ENCODE data around the gene STK38.

The STK38 gene

GRCh38 chr6:36515844-36516243 lies 31.4 kb downstream of the STK38 start:
- no peak for TF ChIP-seq CTCF (IDR thresholded peaks at IDR 0.05; ENCODE audit: low read depth, low read length)
- DNase-seq (ENCODE audit: low read depth in 2 of 2) = no peak

DNA sequence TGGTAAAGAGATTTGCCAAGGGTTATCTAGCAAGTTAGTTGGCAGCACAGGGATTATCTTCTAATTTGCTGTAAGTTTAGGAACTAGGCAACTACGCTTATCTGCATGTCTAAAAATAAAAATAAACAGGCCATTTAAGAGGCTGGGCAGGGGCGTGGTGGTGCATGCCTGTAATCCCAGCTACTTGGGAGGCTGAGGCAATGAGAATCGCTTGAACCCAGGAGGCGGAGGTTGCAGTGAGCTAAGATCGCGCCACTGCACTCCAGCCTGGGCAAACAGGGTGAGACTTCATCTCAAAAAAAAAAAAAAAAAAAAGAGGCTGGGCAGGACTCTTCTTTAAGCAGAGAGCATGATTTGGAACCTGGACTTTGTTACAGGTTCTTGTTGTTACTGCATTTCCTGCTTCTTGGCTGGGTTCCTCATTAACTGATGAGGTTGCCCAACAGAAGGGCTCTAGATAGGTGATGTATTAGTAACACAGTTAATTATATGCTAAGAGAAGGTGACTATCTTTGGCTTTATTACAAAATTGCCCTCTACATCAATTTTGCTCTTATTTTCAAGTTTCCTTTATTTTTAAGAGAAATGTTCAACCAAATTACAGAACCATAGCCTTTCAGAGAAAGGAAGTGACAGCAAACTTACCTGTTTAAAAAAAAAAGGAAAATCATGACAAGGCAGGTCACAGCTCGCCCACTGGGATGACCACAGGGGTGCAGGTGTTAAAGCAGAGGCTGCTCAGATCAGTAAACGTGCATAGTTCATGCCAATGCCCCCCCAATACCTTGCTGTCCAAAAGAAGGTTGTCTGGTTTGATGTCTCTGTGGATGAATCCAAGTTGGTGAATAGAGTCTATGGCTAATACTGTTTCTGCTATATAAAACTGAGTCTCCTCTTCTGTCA lies 32.5 kb downstream of the STK38 start:
- H3K4me3 ChIP-seq (replicated peaks in 1 of 2; ENCODE audit: low read depth in 2 of 2, low read length in 2 of 2) = no peak overlapping the region
- no peak for DNase-seq (ENCODE audit: low read depth in 2 of 2)
- no peak for TF ChIP-seq CTCF (IDR thresholded peaks at IDR 0.05; ENCODE audit: low read depth, low read length)

More at GRCh38 chr6:36515844-36516243, 31.4 kb downstream of the STK38 start:
- H3K4me3 ChIP-seq (replicated peaks in 1 of 2; ENCODE audit: low read depth in 2 of 2, low read length in 2 of 2) = no peak overlapping the region

DNA sequence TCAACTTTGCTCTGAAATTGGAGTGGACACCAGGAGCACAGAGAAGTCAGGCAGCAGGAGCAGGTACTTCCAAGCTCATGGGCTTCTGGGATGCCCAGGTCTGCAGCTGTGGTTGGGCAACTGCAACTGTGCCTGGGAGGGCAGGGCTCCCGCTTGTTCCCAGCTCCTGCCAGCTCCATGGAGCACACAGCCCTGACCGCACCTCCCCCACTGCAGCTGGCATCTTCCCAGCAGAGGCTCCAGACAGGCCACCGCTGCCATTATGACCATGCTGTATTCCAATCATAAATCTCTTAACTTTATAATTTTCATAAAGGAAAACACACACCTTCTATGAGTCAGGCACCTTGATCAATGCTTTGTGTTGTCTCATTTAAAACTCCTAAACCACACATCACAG lies 36.9 kb downstream of the STK38 start:
- no peak for DNase-seq (ENCODE audit: low read depth in 2 of 2)
- H3K4me3 ChIP-seq (replicated peaks in 1 of 2; ENCODE audit: low read depth in 2 of 2, low read length in 2 of 2) = no peak overlapping the region
- no peak for TF ChIP-seq CTCF (IDR thresholded peaks at IDR 0.05; ENCODE audit: low read depth, low read length)

- DNase-seq (ENCODE audit: low read depth in 2 of 2) = no peak
- no peak for TF ChIP-seq CTCF (IDR thresholded peaks at IDR 0.05; ENCODE audit: low read depth, low read length)
- H3K4me3 ChIP-seq (replicated peaks in 1 of 2; ENCODE audit: low read depth in 2 of 2, low read length in 2 of 2) = no peak overlapping the region
Observed at GRCh38 chr6:36508532-36508931, 38.7 kb downstream of the STK38 start.

- DNase-seq (ENCODE audit: low read depth in 2 of 2) = no peak
- no peak for TF ChIP-seq CTCF (IDR thresholded peaks at IDR 0.05; ENCODE audit: low read depth, low read length)
- H3K4me3 ChIP-seq (replicated peaks in 1 of 2; ENCODE audit: low read depth in 2 of 2, low read length in 2 of 2) = no peak overlapping the region
Observed at GRCh38 chr6:36506611-36507010, 40.7 kb downstream of the STK38 start.

DNA sequence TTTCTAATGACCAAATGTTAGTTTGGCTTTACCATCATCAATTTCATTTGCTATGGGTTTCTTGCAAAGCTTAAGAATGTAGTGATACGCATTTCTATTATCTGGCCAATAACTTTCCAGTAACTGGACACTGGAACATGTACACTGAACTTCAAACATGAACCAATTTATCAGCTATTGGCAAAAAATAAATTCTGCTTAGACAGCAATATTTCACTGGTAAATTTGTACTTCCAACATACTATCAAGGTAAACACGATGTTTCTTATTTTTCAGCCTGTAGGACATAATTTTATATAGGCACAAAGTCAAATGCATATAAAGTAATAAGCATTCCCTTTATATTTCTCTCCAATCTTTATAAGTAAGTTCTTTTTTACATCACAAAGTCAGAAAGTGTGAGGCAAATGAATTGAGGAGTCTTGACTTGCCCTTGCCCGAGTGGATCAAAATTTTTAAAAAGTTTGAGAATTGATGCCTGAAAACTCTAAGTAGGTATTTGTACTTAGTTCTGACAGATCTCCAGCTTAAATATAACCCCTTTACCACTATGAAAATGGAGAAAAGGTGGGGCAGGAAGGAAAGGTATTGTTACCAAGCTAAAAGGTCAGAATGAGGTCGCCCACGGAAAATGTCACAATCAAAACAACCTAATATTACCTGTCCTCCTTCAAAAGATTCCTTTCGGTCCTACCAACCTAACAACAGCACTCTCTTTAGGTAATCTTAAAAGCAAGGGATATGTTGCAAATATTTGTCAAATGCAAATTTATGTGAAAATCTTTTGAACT lies 41.3 kb downstream of the STK38 start:
- H3K4me3 ChIP-seq (replicated peaks in 1 of 2; ENCODE audit: low read depth in 2 of 2, low read length in 2 of 2) = no peak overlapping the region
- TF ChIP-seq CTCF (IDR thresholded peaks at IDR 0.05; ENCODE audit: low read depth, low read length) = no peak
- DNase-seq (ENCODE audit: low read depth in 2 of 2) = no peak

All from cardiac fibroblast (primary cell).